ENCODE measurements around the gene MAP3K13. TPM values are rescaled to one million over a fixed set of nuclear protein-coding genes. Genes with fewer than 3 reads are reported as not detected.
A peak's percentile ranks its signal among the peaks of the same experiment; 100 is the strongest.

MAP3K13 gene
- total and polyA plus RNA-seq, 10 of the 15 experiments (the other 5 are each of a cell fraction or from before 2014, with no cell fraction given): 10.5 to 70.8 (median 26.8) TPM

DNA sequence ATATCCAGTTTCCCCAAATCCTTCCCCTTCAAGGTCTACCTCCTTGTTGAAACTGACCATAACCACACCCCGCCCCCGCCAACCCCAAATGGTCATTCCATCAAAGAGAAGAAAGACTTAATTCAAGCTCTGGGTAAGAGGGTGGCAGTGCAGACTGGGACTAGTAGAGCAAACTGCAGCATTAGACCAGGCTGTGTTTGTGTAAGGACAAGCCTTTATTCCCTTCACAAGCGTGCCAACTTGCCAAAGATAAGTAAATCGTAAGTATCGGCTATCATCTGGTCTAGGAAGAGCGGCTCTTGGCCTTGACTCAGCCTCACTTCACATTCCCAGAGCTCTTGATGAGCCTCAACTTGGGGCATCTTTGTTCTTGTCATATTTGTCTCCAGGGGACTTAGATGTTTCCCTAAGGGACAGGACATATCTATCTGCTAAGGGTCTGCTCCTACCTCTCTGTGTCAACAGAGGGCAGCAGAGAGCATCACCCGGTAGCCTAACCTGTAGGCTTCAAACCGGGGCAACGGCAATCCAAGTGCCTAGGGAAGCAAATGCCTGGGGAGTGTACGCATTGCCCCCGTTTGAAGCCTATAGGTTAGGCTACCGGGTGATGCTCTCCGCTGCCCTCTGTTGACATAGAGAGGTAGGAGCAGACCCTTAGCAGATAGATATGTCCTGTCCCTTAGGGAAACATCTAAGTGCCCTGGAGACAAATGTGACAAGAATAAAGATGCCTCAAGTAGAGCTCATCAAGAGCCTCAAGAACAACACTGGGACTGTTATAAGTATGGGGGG is 8.9 kb upstream of the MAP3K13 start (continued):
- TF ChIP-seq, protein P1, sequence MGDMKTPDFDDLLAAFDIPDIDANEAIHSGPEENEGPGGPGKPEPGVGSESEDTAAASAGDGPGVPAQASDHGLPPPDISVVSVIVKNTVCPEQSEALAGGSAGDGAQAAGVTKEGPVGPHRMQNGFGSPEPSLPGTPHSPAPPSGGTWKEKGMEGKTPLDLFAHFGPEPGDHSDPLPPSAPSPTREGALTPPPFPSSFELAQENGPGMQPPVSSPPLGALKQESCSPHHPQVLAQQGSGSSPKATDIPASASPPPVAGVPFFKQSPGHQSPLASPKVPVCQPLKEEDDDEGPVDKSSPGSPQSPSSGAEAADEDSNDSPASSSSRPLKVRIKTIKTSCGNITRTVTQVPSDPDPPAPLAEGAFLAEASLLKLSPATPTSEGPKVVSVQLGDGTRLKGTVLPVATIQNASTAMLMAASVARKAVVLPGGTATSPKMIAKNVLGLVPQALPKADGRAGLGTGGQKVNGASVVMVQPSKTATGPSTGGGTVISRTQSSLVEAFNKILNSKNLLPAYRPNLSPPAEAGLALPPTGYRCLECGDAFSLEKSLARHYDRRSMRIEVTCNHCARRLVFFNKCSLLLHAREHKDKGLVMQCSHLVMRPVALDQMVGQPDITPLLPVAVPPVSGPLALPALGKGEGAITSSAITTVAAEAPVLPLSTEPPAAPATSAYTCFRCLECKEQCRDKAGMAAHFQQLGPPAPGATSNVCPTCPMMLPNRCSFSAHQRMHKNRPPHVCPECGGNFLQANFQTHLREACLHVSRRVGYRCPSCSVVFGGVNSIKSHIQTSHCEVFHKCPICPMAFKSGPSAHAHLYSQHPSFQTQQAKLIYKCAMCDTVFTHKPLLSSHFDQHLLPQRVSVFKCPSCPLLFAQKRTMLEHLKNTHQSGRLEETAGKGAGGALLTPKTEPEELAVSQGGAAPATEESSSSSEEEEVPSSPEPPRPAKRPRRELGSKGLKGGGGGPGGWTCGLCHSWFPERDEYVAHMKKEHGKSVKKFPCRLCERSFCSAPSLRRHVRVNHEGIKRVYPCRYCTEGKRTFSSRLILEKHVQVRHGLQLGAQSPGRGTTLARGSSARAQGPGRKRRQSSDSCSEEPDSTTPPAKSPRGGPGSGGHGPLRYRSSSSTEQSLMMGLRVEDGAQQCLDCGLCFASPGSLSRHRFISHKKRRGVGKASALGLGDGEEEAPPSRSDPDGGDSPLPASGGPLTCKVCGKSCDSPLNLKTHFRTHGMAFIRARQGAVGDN (IDR thresholded peaks at IDR 0.05): no peak
- TF ChIP-seq, protein P2, sequence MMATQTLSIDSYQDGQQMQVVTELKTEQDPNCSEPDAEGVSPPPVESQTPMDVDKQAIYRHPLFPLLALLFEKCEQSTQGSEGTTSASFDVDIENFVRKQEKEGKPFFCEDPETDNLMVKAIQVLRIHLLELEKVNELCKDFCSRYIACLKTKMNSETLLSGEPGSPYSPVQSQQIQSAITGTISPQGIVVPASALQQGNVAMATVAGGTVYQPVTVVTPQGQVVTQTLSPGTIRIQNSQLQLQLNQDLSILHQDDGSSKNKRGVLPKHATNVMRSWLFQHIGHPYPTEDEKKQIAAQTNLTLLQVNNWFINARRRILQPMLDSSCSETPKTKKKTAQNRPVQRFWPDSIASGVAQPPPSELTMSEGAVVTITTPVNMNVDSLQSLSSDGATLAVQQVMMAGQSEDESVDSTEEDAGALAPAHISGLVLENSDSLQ (IDR thresholded peaks at IDR 0.05): no peak
- no peak for TF ChIP-seq NFIC (IDR thresholded peaks at IDR 0.05; ENCODE audit: low read depth, low read length)
- no peak for TF ChIP-seq BHLHE40 (IDR thresholded peaks at IDR 0.05; ENCODE audit: borderline replicate concordance in 1 of 2, low read depth in 2 of 2, low read length in 1 of 2)
- TF ChIP-seq IKZF1 (conservative IDR thresholded peaks at IDR 0.05): 0 out of 2 replicates have a peak, but pooled peaks have one; percentile 24
- no peak for TF ChIP-seq NFYB (IDR thresholded peaks at IDR 0.05; ENCODE audit: insufficient read depth, low read depth, low read length)
- TF ChIP-seq SP1 (IDR thresholded peaks at IDR 0.05; ENCODE audit: low read depth, low read length): no peak
- TF ChIP-seq NR2F1 (conservative IDR thresholded peaks at IDR 0.05): no peak

All from GM12878 (cell line).